H1 (cell line): Measurements from ENCODE around the gene USP12. TPM values are rescaled to one million over a fixed set of nuclear protein-coding genes. Genes with fewer than 3 reads are reported as not detected.

Experiments
- CBX8 ChIP-seq: fragments of 300-800, 300-1000 bp; sonication (generic); IDR thresholded peaks from 2 replicates; pipeline ENCODE4 v1.7.1; 2016; ENCODE audit warnings: low read depth, low read length, borderline replicate concordance
- NRF1 ChIP-seq: IDR thresholded peaks from 2 replicates; pipeline ENCODE4 v1.6.1; 2011; ENCODE audit warnings: mild to moderate bottlenecking, low read depth, low read length, improper control_type of control experiment
- polyA plus RNA-seq, 7 experiments: library from polyadenylated mRNA; depleted of rRNA in 3 of 7; stranded (reverse) in 5 of 7; unstranded in 2 of 7; fragments of >200 nt in 5 of 7; fragments of 200-250 nt in 2 of 7; gene quantifications; 1 replicate in 5 of 7; 2 replicates in 1 of 7; 4 replicates in 1 of 7; pipeline versions ENCODE4 v1.2.1 to v1.2.3, GENCODE V29; 2011 to 2013; ENCODE audit warnings: missing spikeins in 2 of 7, mixed read lengths in 2 of 7
- total RNA-seq: library from RNA; stranded (reverse); fragmentation: NEBNext Ultra II Directional; extraction: Animal tissue kit (Norgen Biotek cat#: 25700); gene quantifications from 2 replicates; pipeline ENCODE4 v1.2.1, GENCODE V29; 2021
- TF ChIP-seq, protein P1 (sequence below): IDR thresholded peaks from 2 replicates; pipeline ENCODE4 v1.6.1; 2011; ENCODE audit warnings: low read length, improper control_type of control experiment

Gene USP12
- total and polyA plus RNA-seq, 2 of the 8 experiments (the other 6 are each of a cell fraction or from before 2014, with no cell fraction given) = 4.0 to 30.0 TPM

DNA sequence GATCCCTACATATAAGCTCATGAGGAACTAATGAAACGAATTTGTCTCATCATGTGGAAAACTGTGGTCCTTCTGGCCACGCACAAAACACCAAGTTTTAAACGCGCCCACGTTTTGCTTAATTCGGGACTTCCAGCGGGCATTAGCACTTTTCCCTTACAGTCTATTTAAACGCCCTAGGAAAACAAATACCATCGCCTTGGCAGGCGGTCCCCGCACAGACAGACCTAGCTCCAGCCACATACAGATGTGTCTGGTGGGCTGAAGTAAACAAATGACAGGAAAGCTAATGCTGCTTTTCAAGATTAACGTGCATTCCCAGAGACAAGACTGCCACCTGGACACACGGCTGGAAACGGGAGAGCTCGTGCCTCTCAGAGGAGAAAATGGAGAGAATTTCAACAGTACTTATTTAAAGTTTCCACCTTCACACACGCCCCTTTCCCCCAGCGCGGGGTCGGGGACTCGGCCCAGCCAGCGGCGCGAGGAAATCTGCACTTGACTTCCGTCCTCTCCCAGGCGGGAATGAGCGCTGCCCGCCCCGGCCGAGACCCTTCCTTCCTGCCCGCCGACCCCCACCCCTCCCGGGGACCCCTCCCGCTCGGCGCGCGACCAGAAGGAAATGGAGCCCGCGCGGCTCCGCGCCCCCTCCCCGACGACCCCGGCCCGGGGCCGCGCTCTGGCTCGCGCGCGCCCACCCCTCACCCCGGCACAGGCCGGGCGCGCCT lies 931 bp downstream of the USP12 start (continued):
- TF ChIP-seq, protein P1, sequence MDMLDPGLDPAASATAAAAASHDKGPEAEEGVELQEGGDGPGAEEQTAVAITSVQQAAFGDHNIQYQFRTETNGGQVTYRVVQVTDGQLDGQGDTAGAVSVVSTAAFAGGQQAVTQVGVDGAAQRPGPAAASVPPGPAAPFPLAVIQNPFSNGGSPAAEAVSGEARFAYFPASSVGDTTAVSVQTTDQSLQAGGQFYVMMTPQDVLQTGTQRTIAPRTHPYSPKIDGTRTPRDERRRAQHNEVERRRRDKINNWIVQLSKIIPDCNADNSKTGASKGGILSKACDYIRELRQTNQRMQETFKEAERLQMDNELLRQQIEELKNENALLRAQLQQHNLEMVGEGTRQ = no peak
- TF ChIP-seq NRF1 = no peak
- no peak for TF ChIP-seq CBX8
